GM12873 (cell line): ENCODE results near the gene TMPRSS11B.

Experiments
- TF ChIP-seq, protein P1 (sequence below): IDR thresholded peaks from 2 replicates; pipeline ENCODE4 v1.5.1; 2012; ENCODE audit warnings: low read depth, mild to moderate bottlenecking, moderate library complexity, low read length, control low read depth; ENCODE audit not compliant: insufficient read depth; ENCODE audit errors: missing control alignments

TMPRSS11B gene

DNA sequence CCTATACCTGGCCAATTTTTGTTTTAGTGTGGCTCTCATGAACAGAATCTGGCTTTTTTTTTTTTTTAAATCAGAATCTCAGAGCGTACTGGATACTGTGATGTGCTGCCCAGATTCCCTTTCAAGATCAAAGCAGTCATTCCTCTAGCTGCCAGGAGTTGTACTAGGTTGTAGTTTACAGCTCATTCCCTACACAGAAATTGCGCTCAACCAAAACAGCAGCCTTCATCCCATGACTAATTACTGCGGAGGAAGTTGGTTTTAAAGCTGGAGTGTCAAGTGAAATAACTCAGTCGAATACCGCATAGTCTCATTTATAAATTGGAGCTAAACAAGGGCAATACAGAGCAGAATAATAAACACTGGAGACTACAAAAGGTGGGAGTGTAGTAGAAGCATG lies 12.2 kb upstream of the TMPRSS11B start:
- TF ChIP-seq, protein P1, sequence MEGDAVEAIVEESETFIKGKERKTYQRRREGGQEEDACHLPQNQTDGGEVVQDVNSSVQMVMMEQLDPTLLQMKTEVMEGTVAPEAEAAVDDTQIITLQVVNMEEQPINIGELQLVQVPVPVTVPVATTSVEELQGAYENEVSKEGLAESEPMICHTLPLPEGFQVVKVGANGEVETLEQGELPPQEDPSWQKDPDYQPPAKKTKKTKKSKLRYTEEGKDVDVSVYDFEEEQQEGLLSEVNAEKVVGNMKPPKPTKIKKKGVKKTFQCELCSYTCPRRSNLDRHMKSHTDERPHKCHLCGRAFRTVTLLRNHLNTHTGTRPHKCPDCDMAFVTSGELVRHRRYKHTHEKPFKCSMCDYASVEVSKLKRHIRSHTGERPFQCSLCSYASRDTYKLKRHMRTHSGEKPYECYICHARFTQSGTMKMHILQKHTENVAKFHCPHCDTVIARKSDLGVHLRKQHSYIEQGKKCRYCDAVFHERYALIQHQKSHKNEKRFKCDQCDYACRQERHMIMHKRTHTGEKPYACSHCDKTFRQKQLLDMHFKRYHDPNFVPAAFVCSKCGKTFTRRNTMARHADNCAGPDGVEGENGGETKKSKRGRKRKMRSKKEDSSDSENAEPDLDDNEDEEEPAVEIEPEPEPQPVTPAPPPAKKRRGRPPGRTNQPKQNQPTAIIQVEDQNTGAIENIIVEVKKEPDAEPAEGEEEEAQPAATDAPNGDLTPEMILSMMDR: no peak

DNA sequence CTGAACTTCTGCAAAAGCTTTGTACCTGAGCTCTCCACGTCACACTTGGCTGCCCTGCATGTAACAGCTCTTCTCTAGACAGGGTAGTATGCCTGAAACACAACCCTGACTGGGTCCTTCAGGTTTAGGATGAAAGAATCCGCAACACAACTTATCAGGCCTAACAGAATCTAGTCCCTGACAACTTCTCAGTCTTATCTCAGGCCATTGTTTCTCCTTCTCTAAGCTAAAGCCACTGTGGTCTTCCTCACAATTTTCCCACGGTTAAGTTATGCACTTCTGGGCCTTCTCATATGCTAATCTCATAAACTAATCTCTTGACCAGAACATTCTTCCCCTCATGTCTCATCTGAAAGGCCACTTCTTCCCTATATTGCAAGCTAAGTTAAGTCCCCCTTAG lies 10.8 kb upstream of the TMPRSS11B start:
- TF ChIP-seq, protein P1: no peak

DNA sequence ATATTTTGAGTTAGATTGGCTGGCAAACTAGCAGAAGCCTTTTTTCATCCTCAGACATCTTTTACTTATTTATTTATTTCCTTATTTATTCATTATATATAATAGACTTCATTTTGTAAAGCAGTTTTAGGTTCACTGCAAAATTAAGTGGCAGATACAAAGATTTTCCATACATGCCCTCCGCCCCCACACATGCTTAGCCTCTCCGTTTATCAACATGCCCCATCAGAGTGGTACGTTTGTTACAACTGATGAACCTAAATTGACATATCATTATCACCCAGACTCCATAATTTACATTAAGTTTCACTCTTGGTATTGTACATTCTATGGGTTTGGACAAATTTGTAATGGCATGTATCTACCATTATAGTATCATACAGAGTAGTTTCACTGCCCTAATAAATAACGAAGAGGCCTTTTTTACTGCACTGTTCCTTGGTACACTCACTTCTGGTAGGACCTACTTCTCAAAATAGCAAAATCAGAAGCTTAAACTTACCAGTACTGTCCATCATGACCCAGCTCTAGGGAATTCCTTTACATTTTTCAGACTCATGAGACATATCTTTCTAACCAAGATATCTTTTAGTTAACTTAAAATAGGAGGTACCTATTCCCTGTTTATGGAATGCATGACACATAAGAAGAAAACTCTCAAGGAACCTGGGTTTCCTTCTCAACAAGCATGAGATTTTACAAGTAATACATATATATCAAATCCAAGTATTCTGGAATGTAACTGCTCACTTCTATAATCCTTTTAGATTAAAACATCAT lies 4.8 kb upstream of the TMPRSS11B start:
- TF ChIP-seq, protein P1: no peak

DNA sequence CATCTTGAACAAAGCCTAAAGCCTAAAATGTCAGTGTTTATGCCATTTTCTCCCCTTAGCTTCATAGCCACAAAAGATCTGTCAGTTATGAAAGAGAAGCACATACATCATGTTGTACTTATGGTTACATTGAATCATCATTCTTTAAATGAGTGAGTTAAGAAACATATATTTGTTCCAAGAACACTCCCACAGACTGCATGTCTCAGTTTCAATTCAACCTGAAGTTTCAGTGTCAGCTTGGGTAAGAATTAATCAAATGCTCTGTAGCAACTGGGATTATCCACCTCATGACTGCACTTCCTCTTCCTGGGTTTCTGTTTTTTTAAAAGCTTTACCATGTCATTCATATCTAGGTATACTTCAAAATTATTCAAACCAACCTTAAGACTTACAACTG lies 3.9 kb upstream of the TMPRSS11B start:
- TF ChIP-seq, protein P1: no peak

DNA sequence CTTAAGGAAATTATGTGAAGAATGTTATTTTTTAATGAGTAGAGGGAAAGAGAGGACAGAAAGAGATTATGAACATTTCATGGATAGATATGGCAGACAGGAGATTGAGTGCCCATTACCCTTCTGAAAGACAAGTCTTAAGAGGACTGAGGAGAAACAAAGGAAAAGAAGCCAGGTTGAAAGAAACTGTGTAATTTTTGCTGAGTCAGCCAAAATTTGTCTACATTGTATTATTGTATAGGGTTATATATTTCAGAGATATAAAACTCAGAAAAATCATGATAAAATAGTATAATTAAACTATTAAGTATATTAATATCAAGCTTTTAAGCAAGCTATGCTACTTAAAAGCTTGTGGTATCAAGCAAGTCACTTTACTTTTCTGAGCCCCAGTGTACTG lies 4.9 kb downstream of the TMPRSS11B start:
- TF ChIP-seq, protein P1: no peak

DNA sequence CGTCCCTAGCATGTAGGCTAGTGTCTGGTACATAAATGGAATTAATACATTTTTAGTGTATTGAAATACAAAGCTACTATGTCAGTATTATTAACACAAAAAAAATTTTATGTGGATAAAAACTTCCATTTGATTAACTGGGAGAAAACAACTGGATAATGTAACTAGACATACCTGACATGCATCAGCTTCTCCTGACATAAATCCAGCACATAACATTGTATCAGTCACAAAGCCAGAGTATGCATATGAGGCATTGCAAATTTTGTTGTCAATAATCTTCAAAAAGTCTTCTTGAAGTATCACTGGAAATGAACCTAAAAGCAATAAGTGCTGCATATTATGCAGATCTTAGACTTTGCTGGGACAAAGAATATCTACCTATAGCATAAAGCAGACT lies 16.9 kb downstream of the TMPRSS11B start:
- TF ChIP-seq, protein P1: no peak

DNA sequence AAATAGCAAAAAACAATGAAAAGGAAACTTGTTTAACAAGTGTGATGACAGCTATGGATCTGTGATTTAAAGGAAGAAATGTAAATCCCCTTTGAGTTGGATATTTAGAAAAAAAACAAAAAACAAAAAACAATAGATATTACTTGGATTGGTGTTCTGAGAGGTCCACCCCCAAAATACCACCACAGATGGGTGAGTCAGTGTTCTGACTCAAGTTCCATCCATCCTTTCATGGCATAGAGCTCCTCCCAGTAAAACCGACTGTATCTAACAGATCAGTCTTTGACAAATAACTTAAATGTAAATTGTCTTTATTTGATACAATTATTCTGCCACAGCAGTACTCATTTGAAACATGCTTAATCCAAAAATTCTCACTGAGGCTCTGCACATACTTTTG lies 27.4 kb downstream of the TMPRSS11B start:
- TF ChIP-seq, protein P1: no peak

DNA sequence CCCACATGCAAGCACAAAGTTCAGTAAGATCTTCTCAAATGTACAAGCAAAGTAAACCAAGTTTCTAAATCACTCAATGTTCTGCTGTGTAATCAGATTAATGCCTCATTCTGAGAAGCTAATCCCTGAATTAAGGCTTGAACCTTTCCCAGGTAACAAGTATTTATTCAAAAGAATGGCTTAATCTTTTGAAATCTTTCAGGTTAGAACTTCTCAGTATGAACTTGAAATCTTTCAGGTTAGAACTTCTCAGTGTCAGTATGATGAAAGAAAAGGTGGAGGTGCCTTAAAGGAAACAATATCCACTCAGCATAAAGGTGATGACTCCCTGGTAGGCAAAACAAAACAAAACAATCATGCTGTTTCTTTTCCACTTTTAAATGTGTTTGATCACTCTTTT lies 29.0 kb downstream of the TMPRSS11B start:
- TF ChIP-seq, protein P1: no peak
